Large intestine (tissue), 3 donors: ENCODE results near the gene TTC13. TPM values are rescaled to one million over a fixed set of nuclear protein-coding genes. Genes with fewer than 3 reads are reported as not detected.

Experiments used
- DNase-seq, 2 donors: peaks; one replicate each; pipeline versions ENCODE4 v3.0.0 to v3.0.0-alpha.2; 2013
- H3K27ac ChIP-seq: one replicate; pipeline ENCODE4 v1.5.1; 2013; ENCODE audit warnings: low read length
- H3K27me3 ChIP-seq: 2 replicates; pipeline ENCODE4 v1.6.1; 2013; ENCODE audit warnings: low read length; ENCODE audit not compliant: control insufficient read depth, insufficient read depth
- H3K36me3 ChIP-seq: 2 replicates; pipeline ENCODE4 v1.6.1; 2013; ENCODE audit warnings: low read length; ENCODE audit not compliant: control insufficient read depth, insufficient read depth
- H3K4me1 ChIP-seq: one replicate; pipeline ENCODE4 v1.6.1; 2013; ENCODE audit warnings: low read length; ENCODE audit not compliant: control insufficient read depth, insufficient read depth
- H3K4me3 ChIP-seq: one replicate; pipeline ENCODE4 v1.5.1; 2013; ENCODE audit warnings: low read length
- H3K9me3 ChIP-seq: one replicate; pipeline ENCODE4 v1.6.1; 2013; ENCODE audit warnings: mild to moderate bottlenecking, low read depth, low read length, moderate library complexity; ENCODE audit not compliant: control insufficient read depth
- WGBS: methylation state at CpG from one replicate; pipeline ENCODE4 v1.1.5; 2013; ENCODE audit warnings: low lambda C conversion rate; ENCODE audit not compliant: insufficient coverage; 5-methylcytosine and 5-hydroxymethylcytosine counted together
- polyA plus RNA-seq: library from polyadenylated mRNA; unstranded; fragments of 120-200 nt; gene quantifications from one replicate; pipeline ENCODE4 v1.2.1, GENCODE V29; 2013

The TTC13 gene
- polyA plus RNA-seq, 1 donor, result 25.5 TPM

GRCh38 chr1:230925608-230926007 is 53.1 kb downstream of the TTC13 start:
- WGBS, result no CpG with 5 or more reads among the region's 2 CpGs
- no peaks in the 10 kb centered on the region for H3K27me3 ChIP-seq
- H3K36me3 ChIP-seq, result peaks cover 22% of the 10 kb centered on the region
- H3K4me1 ChIP-seq, result peaks cover 5% of the 10 kb centered on the region
- no peaks in the 10 kb centered on the region for H3K9me3 ChIP-seq
- no peak overlapping the region for H3K27ac ChIP-seq
- peak; percentile 50 to 65 for DNase-seq
- H3K4me3 ChIP-seq, result no peak overlapping the region

- H3K36me3 ChIP-seq, result peaks cover 35% of the 10 kb centered on the region
- H3K27me3 ChIP-seq, result no peaks in the 10 kb centered on the region
- DNase-seq, result no peak
- H3K4me1 ChIP-seq, result peaks cover 5% of the 10 kb centered on the region
- no peak overlapping the region for H3K4me3 ChIP-seq
- H3K27ac ChIP-seq, result no peak overlapping the region
- H3K9me3 ChIP-seq, result no peaks in the 10 kb centered on the region
- WGBS, result no CpG with 5 or more reads among the region's 4 CpGs
Measured at GRCh38 chr1:230923176-230923575, 55.5 kb downstream of the TTC13 start.

GRCh38 chr1:230922620-230923019 is 56.0 kb downstream of the TTC13 start:
- Histone ChIP-seq H3K36me3 (peaks cover 39% of the 10 kb centered on the region), H3K4me1 (peaks cover 5% of the 10 kb centered on the region), H3K27me3 (no peaks in the 10 kb centered on the region), H3K9me3 (no peaks in the 10 kb centered on the region), H3K27ac (no peak overlapping the region), H3K4me3 (no peak overlapping the region)
- peak in 1 of 2 donors; percentile 15 for DNase-seq
- no CpG with 5 or more reads among the region's 2 CpGs for WGBS

- Histone ChIP-seq H3K36me3 (peaks cover 35% of the 10 kb centered on the region), H3K27me3 (no peaks in the 10 kb centered on the region), H3K27ac (no peak overlapping the region), H3K4me1 (no peaks in the 10 kb centered on the region), H3K4me3 (no peak overlapping the region), H3K9me3 (no peaks in the 10 kb centered on the region)
- DNase-seq, result peak in 1 of 2 donors; percentile 20
- no CpG with 5 or more reads among the region's 4 CpGs for WGBS
Measured at GRCh38 chr1:230919207-230919606, 59.5 kb downstream of the TTC13 start.

- H3K4me1 ChIP-seq, result no peaks in the 10 kb centered on the region
- DNase-seq, result peak; percentile 63 to 71
- H3K4me3 ChIP-seq, result no peak overlapping the region
- H3K27ac ChIP-seq, result no peak overlapping the region
- peaks cover 36% of the 10 kb centered on the region for H3K36me3 ChIP-seq
- no CpG with 5 or more reads among the region's 15 CpGs for WGBS
- no peaks in the 10 kb centered on the region for H3K27me3 ChIP-seq
- no peaks in the 10 kb centered on the region for H3K9me3 ChIP-seq
Measured at GRCh38 chr1:230917284-230918135, 61.2 kb downstream of the TTC13 start.

GRCh38 chr1:230916587-230917283 is 61.9 kb downstream of the TTC13 start:
- WGBS, result 100% methylated on average over 3 of the region's 8 CpGs
- DNase-seq, result no peak
- H3K9me3 ChIP-seq, result no peaks in the 10 kb centered on the region
- H3K36me3 ChIP-seq, result peaks cover 38% of the 10 kb centered on the region
- H3K4me3 ChIP-seq, result no peak overlapping the region
- H3K27ac ChIP-seq, result no peak overlapping the region
- no peaks in the 10 kb centered on the region for H3K27me3 ChIP-seq
- H3K4me1 ChIP-seq, result no peaks in the 10 kb centered on the region

GRCh38 chr1:230915078-230915477 is 63.6 kb downstream of the TTC13 start:
- Histone ChIP-seq H3K27ac (no peak overlapping the region), H3K4me1 (no peaks in the 10 kb centered on the region), H3K9me3 (no peaks in the 10 kb centered on the region), H3K36me3 (peaks cover 41% of the 10 kb centered on the region), H3K4me3 (no peak overlapping the region), H3K27me3 (no peaks in the 10 kb centered on the region)
- DNase-seq, result no peak

- Histone ChIP-seq H3K9me3 (no peaks in the 10 kb centered on the region), H3K36me3 (peaks cover 38% of the 10 kb centered on the region), H3K4me3 (no peak overlapping the region), H3K27ac (no peak overlapping the region), H3K4me1 (no peaks in the 10 kb centered on the region), H3K27me3 (no peaks in the 10 kb centered on the region)
- DNase-seq, result no peak
- no CpG with 5 or more reads among the region's 2 CpGs for WGBS
Measured at GRCh38 chr1:230913496-230913895, 65.2 kb downstream of the TTC13 start.

GRCh38 chr1:230910755-230911117 is 67.9 kb downstream of the TTC13 start:
- DNase-seq, result no peak
- Histone ChIP-seq H3K9me3 (no peaks in the 10 kb centered on the region), H3K27me3 (no peaks in the 10 kb centered on the region), H3K4me1 (no peaks in the 10 kb centered on the region), H3K27ac (no peak overlapping the region), H3K4me3 (no peak overlapping the region), H3K36me3 (peaks cover 33% of the 10 kb centered on the region)

GRCh38 chr1:230909974-230910754 is 68.5 kb downstream of the TTC13 start:
- H3K27ac ChIP-seq, result no peak overlapping the region
- peaks cover 35% of the 10 kb centered on the region for H3K36me3 ChIP-seq
- no peak for DNase-seq

More at GRCh38 chr1:230909974-230910754, 68.5 kb downstream of the TTC13 start:
- no peaks in the 10 kb centered on the region for H3K4me1 ChIP-seq
- no peaks in the 10 kb centered on the region for H3K27me3 ChIP-seq
- H3K9me3 ChIP-seq, result no peaks in the 10 kb centered on the region
- no CpG with 5 or more reads among the region's 13 CpGs for WGBS
- no peak overlapping the region for H3K4me3 ChIP-seq
